Panc1 (cell line): ENCODE results near the gene BRPF1. TPM values are rescaled to one million over a fixed set of nuclear protein-coding genes. Genes with fewer than 3 reads are reported as not detected.

ENCODE experiments used
- ATAC-seq: fragments of 200-7000 bp; cut with Tn5 transposase; 2 replicates; pipeline ENCODE4 v1.9.1; 2020; ENCODE audit warnings: mild to moderate bottlenecking, moderate library complexity
- BruUV-seq: library from RNA; stranded (reverse); fragments of 400-500 nt; replicated peaks from 2 replicates; lab custom pipeline; 2021; lab: Mats Ljungman, UMichigan
- CTCF ChIA-PET: fragments of 300-600 bp; sonication (Branson Sonifier 250); formaldehyde crosslinking; loops from one replicate; lab custom pipeline; 2022; ENCODE audit warnings: antibody characterized with exemption; lab: Charles Lee
- POLR2A ChIA-PET: fragments of 300-600 bp; sonication (Branson Sonifier 250); formaldehyde crosslinking; loops from one replicate; lab custom pipeline; 2022; ENCODE audit warnings: antibody characterized with exemption; lab: Charles Lee
- DNase-seq: peaks from one replicate; pipeline ENCODE4 v3.0.0-alpha.2; 2010; ENCODE audit warnings: low read depth, low spot score
- H3K27ac ChIP-seq: 2 replicates; pipeline ENCODE4 v1.5.1; 2011; ENCODE audit warnings: mild to moderate bottlenecking, low read length, inconsistent platforms
- H3K27me3 ChIP-seq: fragments of 200-500 bp; sonication (Bioruptor generic); 2 replicates; pipeline ENCODE4 v1.6.0; 2014; ENCODE audit warnings: low read length, inconsistent platforms; ENCODE audit not compliant: control insufficient read depth, insufficient read depth
- H3K36me3 ChIP-seq: fragments of 200-500 bp; sonication (Bioruptor generic); 2 replicates; pipeline ENCODE4 v1.5.1; 2014; ENCODE audit warnings: inconsistent platforms, mild to moderate bottlenecking, low read length, moderate library complexity; ENCODE audit not compliant: control insufficient read depth, insufficient read depth
- H3K4me1 ChIP-seq: 2 replicates; pipeline ENCODE4 v1.5.1; 2011; ENCODE audit warnings: inconsistent platforms, mild to moderate bottlenecking, low read length, moderate library complexity; ENCODE audit not compliant: control insufficient read depth, insufficient read depth
- H3K4me3 ChIP-seq, 2 experiments: 2 replicates each; pipeline ENCODE4 v1.5.1; 2011 to 2012; ENCODE audit warnings: low read depth in 2 of 2, low read length in 2 of 2, mild to moderate bottlenecking in 2 of 2, inconsistent platforms in 1 of 2, moderate library complexity in 1 of 2
- H3K9me3 ChIP-seq: fragments of 200-500 bp; sonication (Bioruptor generic); 2 replicates; pipeline ENCODE4 v1.5.1; 2014; ENCODE audit warnings: low read depth, mild to moderate bottlenecking, inconsistent platforms, low read length, moderate library complexity; ENCODE audit not compliant: control insufficient read depth, insufficient read depth
- POLR2AphosphoS5 ChIP-seq: IDR thresholded peaks from 2 replicates; pipeline ENCODE4 v1.6.1; 2012; ENCODE audit warnings: mild to moderate bottlenecking, low read depth, low read length, moderate library complexity
- SIN3A ChIP-seq: IDR thresholded peaks from 2 replicates; pipeline ENCODE4 v1.6.1; 2012; ENCODE audit warnings: low read depth, mild to moderate bottlenecking, low read length, moderate library complexity, borderline replicate concordance; ENCODE audit not compliant: insufficient read depth
- TCF7L2 ChIP-seq: IDR thresholded peaks from 2 replicates; pipeline ENCODE4 v1.6.1; 2011; ENCODE audit warnings: mild to moderate bottlenecking, low read depth, low read length, inconsistent platforms
- in situ Hi-C: cut with HindIII; loops from 2 replicates; pipeline ENCODE4 v1.10.0; 2016; ENCODE audit warnings: low sequenced_read_pairs, low pct_unique_long_range_greater_than_20kb
- intact Hi-C: fragments of 100-400 bp; cut with micrococcal nuclease; formaldehyde crosslinking; loops from one replicate; pipeline ENCODE4 v1.10.0; 2022; ENCODE audit not compliant: unreplicated experiment
- total RNA-seq: library from RNA; stranded (reverse); gene quantifications from one replicate; pipeline ENCODE4 v1.2.1, GENCODE V29; 2021; ENCODE audit not compliant: unreplicated experiment
- TF ChIP-seq, protein P1 (sequence below), 2 experiments: IDR thresholded peaks; 2 replicates each; pipeline ENCODE4 v1.6.1; 2011 to 2012; ENCODE audit warnings: low read depth in 2 of 2, control low read depth in 1 of 2, low read length in 1 of 2, mild to moderate bottlenecking in 1 of 2, moderate library complexity in 1 of 2; ENCODE audit not compliant: insufficient read depth in 1 of 2
- TF ChIP-seq, protein P2 (sequence below): fragments of 450-650 bp; IDR thresholded peaks from 2 replicates; pipeline ENCODE4 v1.5.1; 2017; ENCODE audit warnings: mild to moderate bottlenecking

BRPF1 gene
- total RNA-seq, 1 experiment from 2014 or later, result 17.4 TPM

DNA sequence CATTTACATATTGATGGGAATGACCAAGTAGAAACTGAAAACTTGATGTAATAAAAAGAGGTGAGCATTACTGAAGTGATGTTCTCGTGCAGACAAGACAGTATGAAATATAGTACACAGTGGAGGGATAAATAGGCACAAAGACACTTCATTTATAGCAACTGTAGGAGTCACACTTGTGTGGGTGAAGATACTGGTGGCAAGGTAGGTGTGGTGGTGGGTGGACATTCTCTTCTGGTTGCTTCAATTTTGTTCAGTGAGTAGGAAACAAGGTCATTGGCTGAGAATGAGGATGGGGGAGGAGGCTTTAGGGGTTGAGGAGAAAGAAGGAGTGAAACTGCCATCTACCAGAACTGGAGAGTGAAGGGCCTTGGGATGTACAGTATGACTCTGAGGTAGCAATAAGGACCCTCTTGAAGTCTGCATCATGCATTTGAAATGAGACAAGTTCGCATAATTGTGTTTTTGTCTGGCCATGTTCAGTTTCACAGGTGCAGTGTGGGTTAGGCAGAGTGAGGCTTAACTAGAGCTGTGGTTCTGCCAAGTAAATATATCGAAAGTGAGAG is 21.3 kb upstream of the BRPF1 start:
- no peak for DNase-seq
- Histone ChIP-seq H3K4me1 (no peaks in the 10 kb centered on the region), H3K9me3 (no peaks in the 10 kb centered on the region), H3K27me3 (peaks cover 4% of the 10 kb centered on the region), H3K36me3 (no peaks in the 10 kb centered on the region), H3K4me3 (no peak overlapping the region), H3K27ac (no peak overlapping the region)
- ChIA-PET POLR2A (no interaction called here), CTCF (no interaction called here)
- intact Hi-C loops (no loop called here), in situ Hi-C loops (no loop called here)
- no TSS peak for BruUV-seq
- no peak for ATAC-seq
- TF ChIP-seq, protein P1, sequence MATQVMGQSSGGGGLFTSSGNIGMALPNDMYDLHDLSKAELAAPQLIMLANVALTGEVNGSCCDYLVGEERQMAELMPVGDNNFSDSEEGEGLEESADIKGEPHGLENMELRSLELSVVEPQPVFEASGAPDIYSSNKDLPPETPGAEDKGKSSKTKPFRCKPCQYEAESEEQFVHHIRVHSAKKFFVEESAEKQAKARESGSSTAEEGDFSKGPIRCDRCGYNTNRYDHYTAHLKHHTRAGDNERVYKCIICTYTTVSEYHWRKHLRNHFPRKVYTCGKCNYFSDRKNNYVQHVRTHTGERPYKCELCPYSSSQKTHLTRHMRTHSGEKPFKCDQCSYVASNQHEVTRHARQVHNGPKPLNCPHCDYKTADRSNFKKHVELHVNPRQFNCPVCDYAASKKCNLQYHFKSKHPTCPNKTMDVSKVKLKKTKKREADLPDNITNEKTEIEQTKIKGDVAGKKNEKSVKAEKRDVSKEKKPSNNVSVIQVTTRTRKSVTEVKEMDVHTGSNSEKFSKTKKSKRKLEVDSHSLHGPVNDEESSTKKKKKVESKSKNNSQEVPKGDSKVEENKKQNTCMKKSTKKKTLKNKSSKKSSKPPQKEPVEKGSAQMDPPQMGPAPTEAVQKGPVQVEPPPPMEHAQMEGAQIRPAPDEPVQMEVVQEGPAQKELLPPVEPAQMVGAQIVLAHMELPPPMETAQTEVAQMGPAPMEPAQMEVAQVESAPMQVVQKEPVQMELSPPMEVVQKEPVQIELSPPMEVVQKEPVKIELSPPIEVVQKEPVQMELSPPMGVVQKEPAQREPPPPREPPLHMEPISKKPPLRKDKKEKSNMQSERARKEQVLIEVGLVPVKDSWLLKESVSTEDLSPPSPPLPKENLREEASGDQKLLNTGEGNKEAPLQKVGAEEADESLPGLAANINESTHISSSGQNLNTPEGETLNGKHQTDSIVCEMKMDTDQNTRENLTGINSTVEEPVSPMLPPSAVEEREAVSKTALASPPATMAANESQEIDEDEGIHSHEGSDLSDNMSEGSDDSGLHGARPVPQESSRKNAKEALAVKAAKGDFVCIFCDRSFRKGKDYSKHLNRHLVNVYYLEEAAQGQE (IDR thresholded peaks at IDR 0.05; ENCODE audit: insufficient read depth in 1 of 2, low read depth in 2 of 2, low read length in 1 of 2), result no peak
- TF ChIP-seq SIN3A, result no peak
- no peak for TF ChIP-seq POLR2AphosphoS5
- TF ChIP-seq, protein P2, sequence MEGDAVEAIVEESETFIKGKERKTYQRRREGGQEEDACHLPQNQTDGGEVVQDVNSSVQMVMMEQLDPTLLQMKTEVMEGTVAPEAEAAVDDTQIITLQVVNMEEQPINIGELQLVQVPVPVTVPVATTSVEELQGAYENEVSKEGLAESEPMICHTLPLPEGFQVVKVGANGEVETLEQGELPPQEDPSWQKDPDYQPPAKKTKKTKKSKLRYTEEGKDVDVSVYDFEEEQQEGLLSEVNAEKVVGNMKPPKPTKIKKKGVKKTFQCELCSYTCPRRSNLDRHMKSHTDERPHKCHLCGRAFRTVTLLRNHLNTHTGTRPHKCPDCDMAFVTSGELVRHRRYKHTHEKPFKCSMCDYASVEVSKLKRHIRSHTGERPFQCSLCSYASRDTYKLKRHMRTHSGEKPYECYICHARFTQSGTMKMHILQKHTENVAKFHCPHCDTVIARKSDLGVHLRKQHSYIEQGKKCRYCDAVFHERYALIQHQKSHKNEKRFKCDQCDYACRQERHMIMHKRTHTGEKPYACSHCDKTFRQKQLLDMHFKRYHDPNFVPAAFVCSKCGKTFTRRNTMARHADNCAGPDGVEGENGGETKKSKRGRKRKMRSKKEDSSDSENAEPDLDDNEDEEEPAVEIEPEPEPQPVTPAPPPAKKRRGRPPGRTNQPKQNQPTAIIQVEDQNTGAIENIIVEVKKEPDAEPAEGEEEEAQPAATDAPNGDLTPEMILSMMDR, result no peak
- no peak for TF ChIP-seq TCF7L2

DNA sequence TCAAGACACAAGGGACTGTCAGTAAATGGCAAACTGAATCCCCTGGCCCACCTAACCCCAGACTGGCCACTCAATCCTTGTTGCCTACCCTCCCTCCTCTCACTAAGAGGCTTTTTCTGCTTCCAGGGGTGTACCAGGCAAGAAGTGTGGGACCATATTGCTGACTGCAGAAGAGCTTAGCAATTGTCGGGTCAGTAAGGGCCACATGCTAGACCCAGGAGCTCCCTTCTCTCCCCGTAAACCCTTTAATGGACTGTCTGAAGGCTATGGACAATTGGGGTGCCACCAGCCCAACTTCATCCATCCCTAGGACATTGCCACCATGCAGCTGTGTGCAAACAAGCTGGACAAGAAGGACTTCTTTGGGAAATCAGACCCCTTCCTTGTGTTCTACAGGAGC is 19.1 kb upstream of the BRPF1 start:
- intact Hi-C loops (no loop called here), in situ Hi-C loops (no loop called here)
- TF ChIP-seq POLR2AphosphoS5 (no peak), SIN3A (no peak), TCF7L2 (no peak)
- TF ChIP-seq, protein P1 (IDR thresholded peaks at IDR 0.05; ENCODE audit: insufficient read depth in 1 of 2, low read depth in 2 of 2, low read length in 1 of 2), result no peak
- TF ChIP-seq, protein P2, result no peak
- Histone ChIP-seq H3K27me3 (peaks cover 4% of the 10 kb centered on the region), H3K36me3 (no peaks in the 10 kb centered on the region), H3K4me1 (0 out of 2 replicates have a peak, but pooled peaks cover 4% of the 10 kb centered on the region), H3K4me3 (no peak overlapping the region), H3K27ac (no peak overlapping the region), H3K9me3 (no peaks in the 10 kb centered on the region)
- BruUV-seq, result no TSS peak
- CTCF ChIA-PET, result no interaction called here
- DNase-seq (no peak), ATAC-seq (no peak)
- POLR2A ChIA-PET, result no interaction called here
